Hepatocyte (in vitro differentiated cells): Measurements from ENCODE around the gene F8. TPM values are rescaled to one million over a fixed set of nuclear protein-coding genes. Genes with fewer than 3 reads are reported as not detected.
"Not testable (repeated sequence)": the region's sequence is repeated elsewhere in the genome, so short reads cannot be mapped to it uniquely, and the experiment has no call there.

Source experiments
- DNase-seq: peaks from one replicate; pipeline ENCODE4 v3.0.0-alpha.2; 2016; ENCODE audit warnings: low spot score
- H2AFZ ChIP-seq: fragments of 200-600 bp; sonication (generic); 2 replicates; pipeline ENCODE4 v1.6.0; 2016; ENCODE audit warnings: antibody characterized with exemption, mild to moderate bottlenecking
- H3K27ac ChIP-seq: fragments of 200-600 bp; sonication (generic); 2 replicates; pipeline ENCODE4 v1.5.1; 2016; ENCODE audit warnings: mild to moderate bottlenecking
- H3K27me3 ChIP-seq: fragments of 200-600 bp; sonication (generic); 2 replicates; pipeline ENCODE4 v1.6.1; 2016
- H3K36me3 ChIP-seq: fragments of 200-600 bp; sonication (generic); replicated peaks from 2 replicates; pipeline ENCODE4 v1.5.1; 2016; ENCODE audit warnings: low read depth; ENCODE audit not compliant: insufficient read depth
- H3K4me1 ChIP-seq: fragments of 200-600 bp; sonication (generic); 2 replicates; pipeline ENCODE4 v1.5.1; 2016; ENCODE audit warnings: mild to moderate bottlenecking, moderate library complexity; ENCODE audit not compliant: insufficient read depth
- H3K4me2 ChIP-seq: fragments of 200-600 bp; sonication (generic); 2 replicates; pipeline ENCODE4 v1.6.0; 2016
- H3K4me3 ChIP-seq: fragments of 200-600 bp; sonication (generic); 2 replicates; pipeline ENCODE4 v1.5.1; 2016; ENCODE audit warnings: mild to moderate bottlenecking
- H3K79me2 ChIP-seq: fragments of 200-600 bp; sonication (generic); 2 replicates; pipeline ENCODE4 v1.6.0; 2017; ENCODE audit warnings: mild to moderate bottlenecking
- H3K9me2 ChIP-seq: fragments of 200-600 bp; sonication (generic); replicated peaks from 2 replicates; pipeline ENCODE4 v1.6.0; 2017; ENCODE audit warnings: mild to moderate bottlenecking; ENCODE audit not compliant: insufficient read depth
- H3K9me3 ChIP-seq: fragments of 200-600 bp; sonication (generic); 2 replicates; pipeline ENCODE4 v1.5.1; 2016; ENCODE audit warnings: low read depth, mild to moderate bottlenecking
- H4K20me1 ChIP-seq: fragments of 200-600 bp; sonication (generic); 2 replicates; pipeline ENCODE4 v1.6.0; 2016; ENCODE audit warnings: mild to moderate bottlenecking; ENCODE audit not compliant: insufficient read depth, poor library complexity, severe bottlenecking
- CTCF ChIP-seq: fragments of 200-600 bp; sonication (generic); IDR thresholded peaks from 2 replicates; pipeline ENCODE4 v1.5.1; 2016; ENCODE audit warnings: antibody characterized with exemption, mild to moderate bottlenecking; ENCODE audit not compliant: poor library complexity
- EZH2 ChIP-seq: fragments of 200-600 bp; sonication (generic); IDR thresholded peaks from 2 replicates; pipeline ENCODE4 v1.6.1; 2016; ENCODE audit warnings: antibody characterized with exemption, mild to moderate bottlenecking, borderline replicate concordance
- EZH2phosphoT487 ChIP-seq: fragments of 200-600 bp; sonication (generic); IDR thresholded peaks from one replicate; pipeline ENCODE4 v1.6.1; 2018; ENCODE audit warnings: antibody characterized with exemption, mild to moderate bottlenecking, low read depth, moderate library complexity; ENCODE audit not compliant: unreplicated experiment, severe bottlenecking
- WGBS: methylation state at CpG from one replicate; pipeline ENCODE4 v1.1.6; 2016; ENCODE audit warnings: low lambda C conversion rate; ENCODE audit errors: missing lambda C conversion rate; 5-methylcytosine and 5-hydroxymethylcytosine counted together
- polyA plus RNA-seq: library from polyadenylated mRNA; unstranded; fragments of >200 nt; fragmentation: Nextera tagmentation; extraction: Ambion mirVana; gene quantifications from 2 replicates; pipeline ENCODE4 v1.2.1, GENCODE V29; 2016
- total RNA-seq: library from RNA; depleted of rRNA; stranded (reverse); fragments of >200 nt; gene quantifications from 2 replicates; pipeline ENCODE4 v1.2.3, GENCODE V29; 2014

F8 gene
- total and polyA plus RNA-seq, 2 experiments from 2014 or later, result 0.92 to 1.4 TPM

DNA sequence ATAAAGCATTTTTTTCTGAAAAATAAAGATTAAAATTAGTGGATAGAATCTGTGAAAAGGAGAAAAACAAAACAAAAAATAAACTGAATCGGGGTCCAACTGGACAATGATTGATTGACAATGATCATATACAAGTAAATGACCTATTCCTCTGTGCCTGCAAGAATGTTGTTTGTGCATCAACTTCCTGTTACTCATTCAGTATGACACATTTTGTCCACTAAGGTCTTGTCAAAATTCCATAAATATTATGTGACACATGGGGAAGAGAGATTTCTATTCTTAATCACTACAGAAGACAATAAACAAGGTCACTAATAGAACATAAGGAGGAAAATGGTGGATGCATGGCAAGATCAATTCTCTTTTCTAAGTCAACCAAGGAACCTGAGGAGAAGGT, 54.9 kb downstream of the F8 start:
- Histone ChIP-seq H3K9me2 (no peaks in the 10 kb centered on the region), H3K4me2 (no peak overlapping the region), H3K4me1 (no peaks in the 10 kb centered on the region), H3K4me3 (no peak overlapping the region), H2AFZ (no peak overlapping the region), H3K36me3 (no peaks in the 10 kb centered on the region), H3K27ac (no peak overlapping the region), H3K9me3 (peaks cover 5% of the 10 kb centered on the region), H3K79me2 (no peaks in the 10 kb centered on the region), H4K20me1 (no peaks in the 10 kb centered on the region), H3K27me3 (no peaks in the 10 kb centered on the region)
- DNase-seq, result no peak
- TF ChIP-seq CTCF, result no peak
- no peak for TF ChIP-seq EZH2phosphoT487
- TF ChIP-seq EZH2, result no peak
- 73% methylated on average over 1 of the region's 1 CpG for WGBS

DNA sequence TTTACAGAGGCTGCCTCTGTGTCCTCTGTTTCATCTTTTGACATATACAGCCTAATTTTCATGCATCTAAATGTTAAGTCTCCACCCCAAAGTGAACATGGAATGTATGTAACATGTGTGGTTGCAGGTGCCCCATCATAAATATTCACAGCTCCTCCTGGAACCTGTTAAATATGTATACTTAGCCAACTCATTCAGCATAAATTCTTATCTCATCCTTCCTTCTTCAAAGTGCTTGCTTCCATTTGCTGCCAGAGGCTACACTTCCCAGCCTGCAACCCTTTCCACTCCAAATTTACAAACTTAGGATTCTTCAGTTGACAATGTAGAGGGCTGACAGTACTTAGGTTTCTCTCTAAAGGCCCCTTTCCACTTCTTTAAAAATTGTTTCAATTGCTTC, 60.6 kb downstream of the F8 start:
- Histone ChIP-seq H2AFZ (no peak overlapping the region), H3K9me3 (no peaks in the 10 kb centered on the region), H3K27ac (no peak overlapping the region), H3K79me2 (no peaks in the 10 kb centered on the region), H3K36me3 (no peaks in the 10 kb centered on the region), H4K20me1 (no peaks in the 10 kb centered on the region), H3K4me3 (no peak overlapping the region), H3K4me2 (no peak overlapping the region), H3K27me3 (no peaks in the 10 kb centered on the region), H3K9me2 (no peaks in the 10 kb centered on the region), H3K4me1 (no peaks in the 10 kb centered on the region)
- no peak for TF ChIP-seq EZH2
- no peak for TF ChIP-seq EZH2phosphoT487
- no peak for TF ChIP-seq CTCF
- DNase-seq, result no peak

DNA sequence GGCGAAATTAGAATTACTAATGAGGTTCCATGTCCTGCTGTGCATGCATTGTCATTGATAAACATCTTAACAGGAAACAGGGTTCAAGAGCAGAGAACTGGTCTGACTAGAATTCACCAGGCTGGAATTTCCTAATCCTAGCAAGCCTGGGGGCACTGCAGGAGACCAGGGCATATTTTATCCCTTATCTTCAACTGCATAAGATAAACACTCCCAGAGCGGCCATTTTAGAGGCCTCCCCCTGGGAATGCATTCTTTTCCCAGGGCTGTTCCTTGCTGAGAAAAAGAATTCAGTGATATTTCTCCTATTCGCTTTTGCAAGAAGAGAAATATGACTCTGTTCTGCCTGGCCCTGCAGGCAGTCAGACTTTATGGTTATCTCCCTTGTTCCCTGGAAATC, 66.7 kb downstream of the F8 start:
- H3K36me3 ChIP-seq, DNase-seq, H3K4me3 ChIP-seq, H3K27ac ChIP-seq, H3K9me3 ChIP-seq, H4K20me1 ChIP-seq, H3K4me2 ChIP-seq, H3K27me3 ChIP-seq, H3K79me2 ChIP-seq, H2AFZ ChIP-seq, H3K4me1 ChIP-seq, H3K9me2 ChIP-seq: not testable (repeated sequence)
- WGBS, result 71% methylated on average over 3 of the region's 3 CpGs

DNA sequence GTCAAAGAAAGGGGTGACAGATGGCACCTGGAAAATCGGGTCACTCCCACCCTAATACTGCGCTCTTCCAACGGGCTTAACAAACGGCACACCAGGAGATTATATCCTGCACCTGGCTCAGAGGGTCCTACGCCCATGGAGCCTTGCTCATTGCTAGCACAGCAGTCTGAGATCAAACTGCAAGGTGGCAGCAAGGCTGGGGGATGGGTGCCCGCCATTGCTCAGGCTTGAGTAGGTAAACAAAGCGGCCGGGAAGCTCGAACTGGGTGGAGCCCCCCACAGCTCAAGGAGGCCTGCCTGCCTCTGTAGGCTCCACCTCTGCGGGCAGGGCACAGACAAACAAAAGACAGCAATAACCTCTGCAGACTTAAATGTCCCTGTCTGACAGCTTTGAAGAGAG, 83.3 kb downstream of the F8 start:
- not testable (repeated sequence) for H2AFZ ChIP-seq, DNase-seq, H3K27ac ChIP-seq, H3K4me2 ChIP-seq, H3K4me3 ChIP-seq, H3K79me2 ChIP-seq, H3K27me3 ChIP-seq, H3K36me3 ChIP-seq, H3K4me1 ChIP-seq, H3K9me3 ChIP-seq, H4K20me1 ChIP-seq, H3K9me2 ChIP-seq
- 88% methylated on average over 10 of the region's 10 CpGs for WGBS

- not testable (repeated sequence) for H3K4me2 ChIP-seq, H3K27ac ChIP-seq, H3K9me2 ChIP-seq, H3K4me3 ChIP-seq, H4K20me1 ChIP-seq, DNase-seq, H3K79me2 ChIP-seq, H3K27me3 ChIP-seq, H3K36me3 ChIP-seq, H2AFZ ChIP-seq, H3K9me3 ChIP-seq, H3K4me1 ChIP-seq
- WGBS, result 79% methylated on average over 5 of the region's 5 CpGs
Measured at GRCh38 chrX:154924771-154925170, 97.8 kb downstream of the F8 start.
